Small intestine (tissue), 7 donors: ENCODE results near the gene ADPRS. TPM values are rescaled to one million over a fixed set of nuclear protein-coding genes. Genes with fewer than 3 reads are reported as not detected.

Source experiments
- DNase-seq, 2 donors: peaks; one replicate each; pipeline versions ENCODE4 v3.0.0 to v3.0.0-alpha.2; 2013
- FAIRE-seq: peaks from 2 replicates; lab custom pipeline; 2012; peaks lifted over from hg19 to GRCh38; lab: Jason Lieb, UNC
- H3K27ac ChIP-seq, 3 donors: one replicate each; pipeline ENCODE4 v1.5.1; 2013; ENCODE audit warnings: low read length in 2 of 3, mild to moderate bottlenecking in 2 of 3, control low read depth in 1 of 3, inconsistent platforms in 1 of 3, low read depth in 1 of 3, moderate library complexity in 1 of 3
- H3K27me3 ChIP-seq, 3 donors: one replicate each; pipeline ENCODE4 v1.6.1; 2013; ENCODE audit warnings: low read length in 3 of 3, inconsistent platforms in 1 of 3; ENCODE audit not compliant: control insufficient read depth in 3 of 3, insufficient read depth in 3 of 3
- H3K36me3 ChIP-seq, 3 donors: one replicate each; pipeline ENCODE4 v1.6.1; 2013; ENCODE audit warnings: low read length in 3 of 3, inconsistent platforms in 1 of 3, low read depth in 1 of 3, mild to moderate bottlenecking in 1 of 3, moderate library complexity in 1 of 3; ENCODE audit not compliant: control insufficient read depth in 3 of 3, insufficient read depth in 2 of 3
- H3K4me1 ChIP-seq, 3 donors: one replicate each; pipeline ENCODE4 v1.6.1; 2013; ENCODE audit warnings: low read length in 2 of 3, inconsistent platforms in 1 of 3, low read depth in 1 of 3, mild to moderate bottlenecking in 1 of 3, moderate library complexity in 1 of 3; ENCODE audit not compliant: control insufficient read depth in 3 of 3, insufficient read depth in 2 of 3
- H3K4me3 ChIP-seq, 3 donors: one replicate each; pipeline ENCODE4 v1.5.1; 2013; ENCODE audit warnings: low read length in 3 of 3, control low read depth in 1 of 3, inconsistent platforms in 1 of 3, low read depth in 1 of 3, mild to moderate bottlenecking in 1 of 3, moderate library complexity in 1 of 3
- H3K9me3 ChIP-seq, 2 donors: one replicate each; pipeline ENCODE4 v1.6.1; 2013; ENCODE audit warnings: low read depth in 1 of 2, low read length in 1 of 2; ENCODE audit not compliant: control insufficient read depth in 2 of 2, insufficient read depth in 1 of 2
- WGBS, 3 donors: extraction: QIAGEN DNeasy Blood & Tissue Kit; methylation state at CpG; one replicate each; pipeline ENCODE4 v1.1.7; 2013; 5-methylcytosine and 5-hydroxymethylcytosine counted together
- polyA plus RNA-seq, 4 donors: library from polyadenylated mRNA; stranded (reverse) in 3 of 4; unstranded in 1 of 4; fragments of 200-250 nt in 3 of 4; fragments of 120-200 nt in 1 of 4; gene quantifications; one replicate each; pipeline versions ENCODE4 v1.2.1 to v1.2.3, GENCODE V29; 2013
- donor health status: healthy with polysubstance abuse.
- donor health status: control.
- donor health status: control.
- donor health status: Bipolar disorder and iron deficiency.
- donor health status: healthy.

ADPRS gene
- polyA plus RNA-seq, 4 donors: 24.2 to 38.4 (median 33.4) TPM

GRCh38 chr1:36068866-36069265 is 19.8 kb upstream of the ADPRS start:
- DNase-seq (no peak), FAIRE-seq (no peak)
- WGBS, 3 donors: 89 to 100% (median 93%) methylated on average over 2 of the region's 2 CpGs
- no peak overlapping the region for H3K27ac ChIP-seq
- H3K4me3 ChIP-seq: no peak overlapping the region
- H3K36me3 ChIP-seq: peaks cover 0 to under 1% (median 0%) of the 10 kb centered on the region in 3 donors
- H3K4me1 ChIP-seq: no peaks in the 10 kb centered on the region
- no peaks in the 10 kb centered on the region for H3K27me3 ChIP-seq
- H3K9me3 ChIP-seq: no peaks in the 10 kb centered on the region

- WGBS, 3 donors: 63 to 73% (median 71%) methylated on average over 2 of the region's 2 CpGs
- Histone ChIP-seq H3K4me1 (no peaks in the 10 kb centered on the region), H3K36me3 (no peaks in the 10 kb centered on the region), H3K27ac (no peak overlapping the region), H3K4me3 (no peak overlapping the region), H3K27me3 (no peaks in the 10 kb centered on the region), H3K9me3 (no peaks in the 10 kb centered on the region)
- DNase-seq: no peak
- no peak for FAIRE-seq
Measured at GRCh38 chr1:36070349-36070748, 18.3 kb upstream of the ADPRS start.

GRCh38 chr1:36076979-36077573 is 11.6 kb upstream of the ADPRS start:
- H3K27ac ChIP-seq: no peak overlapping the region
- no peaks in the 10 kb centered on the region for H3K27me3 ChIP-seq
- no peak overlapping the region for H3K4me3 ChIP-seq
- H3K4me1 ChIP-seq: no peaks in the 10 kb centered on the region
- H3K9me3 ChIP-seq: no peaks in the 10 kb centered on the region
- WGBS, 3 donors: 51 to 67% (median 55%) methylated on average over 4 of the region's 4 CpGs
- H3K36me3 ChIP-seq: no peaks in the 10 kb centered on the region
- DNase-seq: no peak
- FAIRE-seq: no peak

GRCh38 chr1:36080236-36080635 is 8.5 kb upstream of the ADPRS start:
- H3K36me3 ChIP-seq: no peaks in the 10 kb centered on the region
- 69 to 82% (median 81%) methylated on average over 3 of the region's 3 CpGs for WGBS, 3 donors
- no peak for FAIRE-seq

DNA sequence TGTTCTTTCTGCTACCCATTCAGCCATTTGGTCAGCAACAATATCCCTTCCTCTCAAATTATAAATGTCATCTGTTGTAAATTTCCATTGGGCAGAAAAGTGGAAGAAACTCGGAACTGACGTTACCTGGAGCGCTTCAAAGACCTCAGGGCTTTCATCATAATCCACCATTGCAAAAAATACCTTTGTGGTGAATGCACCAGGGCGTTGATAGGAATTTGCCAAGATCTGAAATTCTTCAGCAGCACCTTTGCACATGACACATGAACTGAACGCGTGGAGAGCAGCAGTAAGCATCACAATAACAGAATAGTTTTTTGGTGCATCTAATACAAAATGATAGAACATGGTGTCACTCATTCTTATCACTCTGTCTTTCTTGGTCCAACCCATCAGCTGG is 7.9 kb upstream of the ADPRS start:
- no peak for DNase-seq
- Histone ChIP-seq H3K4me3 (no peak overlapping the region), H3K4me1 (peaks cover 0 to 5% (median 0%) of the 10 kb centered on the region in 3 donors), H3K36me3 (no peaks in the 10 kb centered on the region), H3K27ac (no peak overlapping the region), H3K27me3 (peaks cover 0 to 7% (median 3%) of the 10 kb centered on the region in 3 donors), H3K9me3 (no peaks in the 10 kb centered on the region)
- WGBS, 3 donors: 81 to 93% (median 88%) methylated on average over 6 of the region's 6 CpGs
- no peak for FAIRE-seq

More at GRCh38 chr1:36080236-36080635, 8.5 kb upstream of the ADPRS start:
- Histone ChIP-seq H3K4me1 (peaks cover 0 to 5% (median 0%) of the 10 kb centered on the region in 3 donors), H3K27ac (no peak overlapping the region), H3K27me3 (peaks cover 0 to 7% (median 3%) of the 10 kb centered on the region in 3 donors), H3K4me3 (no peak overlapping the region), H3K9me3 (no peaks in the 10 kb centered on the region)
- no peak for DNase-seq

- 60 to 70% (median 65%) methylated on average over 3 of the region's 3 CpGs for WGBS, 3 donors
- no peak overlapping the region for H3K27ac ChIP-seq
- peaks cover 0 to under 1% (median 0%) of the 10 kb centered on the region in 3 donors for H3K36me3 ChIP-seq
- no peak for FAIRE-seq
- no peak overlapping the region for H3K4me3 ChIP-seq
- H3K9me3 ChIP-seq: no peaks in the 10 kb centered on the region
- DNase-seq: no peak
- peaks cover 0 to 5% (median 0%) of the 10 kb centered on the region in 3 donors for H3K4me1 ChIP-seq
- peaks cover 0 to 7% (median 3%) of the 10 kb centered on the region in 3 donors for H3K27me3 ChIP-seq
Measured at GRCh38 chr1:36081926-36082485, 6.7 kb upstream of the ADPRS start.

DNA sequence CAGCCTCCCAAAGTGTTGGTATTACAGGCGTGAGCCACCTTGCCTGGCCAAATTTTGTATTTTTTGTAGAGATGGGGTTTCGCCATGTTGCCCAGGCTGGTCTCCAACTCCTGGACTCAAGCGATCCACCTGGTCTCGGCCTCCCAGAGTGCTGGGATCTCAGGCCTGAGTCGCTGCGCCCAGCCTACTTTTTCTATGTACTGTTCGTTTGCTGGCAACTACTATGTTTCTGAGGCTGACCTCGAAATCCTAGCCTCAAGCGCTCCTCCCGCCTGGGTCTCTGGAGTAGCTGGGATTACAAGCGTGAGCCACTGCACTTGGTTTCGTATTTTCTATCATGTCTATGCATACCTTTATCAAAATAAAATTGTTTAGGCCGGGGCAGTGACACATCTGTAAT is 5.5 kb upstream of the ADPRS start:
- H3K9me3 ChIP-seq: no peaks in the 10 kb centered on the region
- no peak overlapping the region for H3K27ac ChIP-seq
- whole genome bisulfite sequencing, 3 donors: 85 to 92% (median 87%) methylated on average over 13 of the region's 13 CpGs
- peaks cover 0 to 4% (median 0%) of the 10 kb centered on the region in 3 donors for H3K36me3 ChIP-seq
- DNase-seq (no peak), FAIRE-seq (no peak)
- H3K27me3 ChIP-seq: peaks cover 0 to 7% (median 3%) of the 10 kb centered on the region in 3 donors
- peaks cover 0 to 5% (median under 1%) of the 10 kb centered on the region in 3 donors for H3K4me1 ChIP-seq
- H3K4me3 ChIP-seq: no peak overlapping the region

DNA sequence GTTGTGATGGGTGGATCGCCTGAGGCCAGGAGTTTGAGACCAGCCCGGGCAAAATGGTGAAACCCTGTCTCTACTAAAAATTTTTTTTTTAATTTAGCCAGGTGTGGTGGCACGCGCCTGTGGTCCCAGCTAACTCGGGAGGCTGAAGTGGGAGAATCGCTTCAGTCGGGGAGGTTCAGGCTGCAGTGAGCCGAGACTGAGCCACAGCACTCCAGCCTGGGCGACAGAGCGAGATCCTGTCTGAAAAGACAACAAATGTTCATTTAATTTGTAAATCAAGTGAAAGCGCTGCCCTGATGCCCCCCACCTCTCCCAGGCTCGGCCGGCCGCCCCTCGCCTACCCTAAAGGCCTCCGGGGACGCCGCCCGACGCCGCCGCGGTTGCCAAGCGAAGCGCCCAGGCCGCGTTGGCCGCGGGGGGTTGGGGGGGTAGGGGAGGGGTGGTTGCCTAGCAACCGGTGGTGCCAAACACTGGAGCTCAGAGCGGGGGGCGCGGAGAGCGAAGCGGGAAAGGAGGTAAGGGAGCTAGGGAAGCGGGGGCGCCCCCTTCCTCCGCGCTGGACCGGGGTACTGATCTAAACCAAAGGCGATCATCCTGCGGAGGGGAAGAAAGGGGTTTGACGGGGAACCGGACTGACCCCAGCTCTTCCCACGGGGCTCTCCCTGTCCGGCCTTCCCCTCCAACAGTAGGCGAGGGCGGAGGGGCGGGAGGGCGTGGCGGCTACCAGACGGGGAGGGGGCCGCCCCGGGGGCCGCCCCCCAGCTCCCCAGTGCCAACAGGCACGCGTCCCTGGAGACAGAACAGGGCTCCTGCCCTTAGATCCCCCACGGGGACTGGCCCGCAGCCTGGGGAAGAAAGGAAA is 4.8 kb upstream of the ADPRS start, which contains the start of gene TEKT2:
TEKT2 (plus strand) TSS at position 460 of the 862 bp plus-strand sequence. CDS start 828 bp downstream, outside the sequence.
- Histone ChIP-seq H3K4me3 (peak within 1 kb of the TSS in 2 of 3 donors; percentile 28 to 51), H3K36me3 (peaks cover 0 to 4% (median 0%) of the 10 kb centered on the region in 3 donors), H3K9me3 (no peaks in the 10 kb centered on the region), H3K27ac (peak within 1 kb of the TSS in 1 of 3 donors; percentile 6), H3K27me3 (peaks cover 0 to 7% (median 3%) of the 10 kb centered on the region in 3 donors), H3K4me1 (peaks cover 0 to 7% (median 2%) of the 10 kb centered on the region in 3 donors)
- 14 to 23% (median 19%) methylated on average over 45 to 59 of the region's 59 CpGs for WGBS, 3 donors
- DNase-seq: peak in 1 of 2 donors; percentile 66
- FAIRE-seq: no peak
